Thoracic aorta (tissue), 2 donors: Measurements from ENCODE around the gene ZFAND6. TPM values are rescaled to one million over a fixed set of nuclear protein-coding genes. Genes with fewer than 3 reads are reported as not detected.
A peak's percentile ranks its signal among the peaks of the same experiment; 100 is the strongest.

ENCODE experiments used
- ATAC-seq: fragments of 150-250 bp; one replicate; pipeline ENCODE4 v1.8.0; 2017; ENCODE audit warnings: low read depth; ENCODE audit not compliant: insufficient number of reproducible peaks, low FRiP score
- DNase-seq: peaks from one replicate; pipeline ENCODE4 v3.0.0-alpha.2; 2020; ENCODE audit warnings: low spot score
- H3K27ac ChIP-seq, 2 donors: fragments of 200-600 bp; sonication (generic); 1 replicate in 1 of 2; 2 replicates in 1 of 2; pipeline ENCODE4 v1.5.1; 2016; ENCODE audit warnings: mild to moderate bottlenecking in 2 of 2, moderate library complexity in 2 of 2
- H3K27me3 ChIP-seq: fragments of 200-600 bp; sonication (generic); replicated peaks from 2 replicates; pipeline ENCODE4 v1.6.0; 2016; ENCODE audit warnings: mild to moderate bottlenecking; ENCODE audit not compliant: insufficient read depth
- H3K36me3 ChIP-seq: fragments of 200-600 bp; sonication (generic); one replicate; pipeline ENCODE4 v1.5.1; 2016
- H3K4me1 ChIP-seq, 2 donors: fragments of 200-600 bp; sonication (generic); 1 replicate in 1 of 2; 2 replicates in 1 of 2; pipeline versions ENCODE4 v1.5.1 to v1.6.0; 2016; ENCODE audit warnings: low read depth in 2 of 2, mild to moderate bottlenecking in 1 of 2; ENCODE audit not compliant: control insufficient read depth in 1 of 2
- H3K4me3 ChIP-seq: fragments of 200-600 bp; sonication (generic); 2 replicates; pipeline ENCODE4 v1.5.1; 2016; ENCODE audit warnings: mild to moderate bottlenecking
- H3K9me3 ChIP-seq: fragments of 200-600 bp; sonication (generic); 2 replicates; pipeline ENCODE4 v1.5.1; 2016
- total RNA-seq, 2 donors: library from RNA; depleted of rRNA; stranded (reverse); fragments of >200 nt; gene quantifications; one replicate each; pipeline versions ENCODE4 v1.1.0 to v1.2.3, GENCODE V29; 2016
- TF ChIP-seq, protein P1 (sequence below): fragments of 200-600 bp; sonication (generic); IDR thresholded peaks from one replicate; pipeline ENCODE4 v1.5.1; 2019; ENCODE audit warnings: antibody characterized with exemption

Gene ZFAND6
- total RNA-seq, 2 donors from 2014 or later: 43.5 to 80.0 TPM

DNA sequence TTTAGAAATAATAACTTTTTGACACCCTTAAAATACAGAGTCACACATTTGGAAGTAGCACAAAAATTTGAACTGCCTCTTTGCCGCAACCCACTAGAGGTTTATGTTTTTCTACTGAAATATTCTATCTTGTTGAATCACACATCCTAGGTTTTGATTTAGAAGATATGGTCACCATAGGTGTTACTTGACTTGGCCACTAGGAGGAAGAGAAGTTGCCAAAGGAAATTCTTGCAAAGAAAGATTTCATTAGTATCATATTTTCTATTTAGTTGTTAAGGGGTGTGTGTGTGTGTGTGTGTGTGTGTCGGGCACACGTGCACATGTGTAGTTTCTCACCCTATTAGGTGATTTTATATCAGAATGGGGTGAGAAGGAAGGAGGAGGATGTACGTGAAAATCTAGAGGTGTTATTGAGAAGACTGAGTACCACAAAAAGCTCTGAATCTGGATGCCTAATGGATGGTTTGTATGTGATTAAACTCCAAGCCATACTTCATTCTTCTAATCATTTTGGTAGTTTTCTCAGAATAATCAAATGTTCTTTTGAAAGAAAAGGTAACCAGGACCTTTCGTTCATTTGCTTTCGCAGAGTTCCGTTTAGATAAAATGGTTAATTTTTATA, 31.5 kb downstream of the ZFAND6 start:
- Histone ChIP-seq H3K9me3 (no peaks in the 10 kb centered on the region), H3K27me3 (no peaks in the 10 kb centered on the region), H3K36me3 (no peaks in the 10 kb centered on the region), H3K4me1 (peaks cover 3 to 7% of the 10 kb centered on the region in 2 donors), H3K27ac (no peak overlapping the region), H3K4me3 (no peak overlapping the region)
- DNase-seq (no peak), ATAC-seq (no peak)
- TF ChIP-seq, protein P1, sequence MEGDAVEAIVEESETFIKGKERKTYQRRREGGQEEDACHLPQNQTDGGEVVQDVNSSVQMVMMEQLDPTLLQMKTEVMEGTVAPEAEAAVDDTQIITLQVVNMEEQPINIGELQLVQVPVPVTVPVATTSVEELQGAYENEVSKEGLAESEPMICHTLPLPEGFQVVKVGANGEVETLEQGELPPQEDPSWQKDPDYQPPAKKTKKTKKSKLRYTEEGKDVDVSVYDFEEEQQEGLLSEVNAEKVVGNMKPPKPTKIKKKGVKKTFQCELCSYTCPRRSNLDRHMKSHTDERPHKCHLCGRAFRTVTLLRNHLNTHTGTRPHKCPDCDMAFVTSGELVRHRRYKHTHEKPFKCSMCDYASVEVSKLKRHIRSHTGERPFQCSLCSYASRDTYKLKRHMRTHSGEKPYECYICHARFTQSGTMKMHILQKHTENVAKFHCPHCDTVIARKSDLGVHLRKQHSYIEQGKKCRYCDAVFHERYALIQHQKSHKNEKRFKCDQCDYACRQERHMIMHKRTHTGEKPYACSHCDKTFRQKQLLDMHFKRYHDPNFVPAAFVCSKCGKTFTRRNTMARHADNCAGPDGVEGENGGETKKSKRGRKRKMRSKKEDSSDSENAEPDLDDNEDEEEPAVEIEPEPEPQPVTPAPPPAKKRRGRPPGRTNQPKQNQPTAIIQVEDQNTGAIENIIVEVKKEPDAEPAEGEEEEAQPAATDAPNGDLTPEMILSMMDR: peak; percentile 15

GRCh38 chr15:80093854-80094418, 34.5 kb downstream of the ZFAND6 start:
- TF ChIP-seq, protein P1: no peak
- ATAC-seq (no peak), DNase-seq (no peak)
- Histone ChIP-seq H3K27ac (peak overlapping the region in 1 of 2 donors; percentile 22), H3K9me3 (no peaks in the 10 kb centered on the region), H3K27me3 (no peaks in the 10 kb centered on the region), H3K4me3 (no peak overlapping the region), H3K36me3 (no peaks in the 10 kb centered on the region), H3K4me1 (peaks cover 5 to 12% of the 10 kb centered on the region in 2 donors)

GRCh38 chr15:80095511-80095910, 36.0 kb downstream of the ZFAND6 start:
- DNase-seq (no peak), ATAC-seq (no peak)
- Histone ChIP-seq H3K4me3 (no peak overlapping the region), H3K27ac (no peak overlapping the region), H3K36me3 (no peaks in the 10 kb centered on the region), H3K4me1 (peaks cover 5 to 12% of the 10 kb centered on the region in 2 donors), H3K9me3 (no peaks in the 10 kb centered on the region), H3K27me3 (no peaks in the 10 kb centered on the region)
- TF ChIP-seq, protein P1: no peak

DNA sequence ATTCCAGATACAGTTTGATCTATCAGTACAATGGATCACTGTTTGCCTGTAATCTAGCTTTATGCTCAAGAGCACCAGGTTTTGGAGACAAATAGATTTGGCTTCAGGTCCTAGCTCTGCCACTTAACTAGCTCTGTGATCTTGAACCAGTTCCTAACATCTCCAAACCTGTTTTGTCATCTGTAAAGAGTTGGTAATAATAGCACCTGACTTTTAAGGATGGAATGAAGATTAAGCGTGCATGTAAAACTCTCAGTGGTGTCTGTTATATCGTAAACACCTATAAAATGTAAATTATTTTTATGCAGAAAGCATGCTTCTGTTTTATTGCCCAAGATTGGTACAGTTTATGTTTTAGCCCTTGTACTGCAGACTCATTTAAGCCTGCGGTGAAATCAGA, 36.5 kb downstream of the ZFAND6 start:
- Histone ChIP-seq H3K4me3 (no peak overlapping the region), H3K4me1 (peaks cover 5 to 12% of the 10 kb centered on the region in 2 donors), H3K27me3 (no peaks in the 10 kb centered on the region), H3K9me3 (no peaks in the 10 kb centered on the region), H3K36me3 (no peaks in the 10 kb centered on the region), H3K27ac (no peak overlapping the region)
- ATAC-seq (no peak), DNase-seq (no peak)
- TF ChIP-seq, protein P1: no peak

- DNase-seq (no peak), ATAC-seq (no peak)
- H3K4me1 ChIP-seq: peaks cover 5 to 12% of the 10 kb centered on the region in 2 donors
Measured at GRCh38 chr15:80098341-80098740, 38.9 kb downstream of the ZFAND6 start.

More at GRCh38 chr15:80098341-80098740, 38.9 kb downstream of the ZFAND6 start:
- H3K27me3 ChIP-seq: no peaks in the 10 kb centered on the region
- H3K36me3 ChIP-seq: no peaks in the 10 kb centered on the region
- H3K4me3 ChIP-seq: no peak overlapping the region
- TF ChIP-seq, protein P1: no peak
- H3K27ac ChIP-seq: no peak overlapping the region
- H3K9me3 ChIP-seq: no peaks in the 10 kb centered on the region
